GM19397 (cell line): ENCODE results near the gene ZNF516.

ENCODE experiments used
- ATAC-seq: cut with Tn5 transposase; IDR thresholded peaks from one replicate; pipeline ENCODE4 v1.9.1; 2021; ENCODE audit warnings: mild to moderate bottlenecking, moderate library complexity; ENCODE audit not compliant: unreplicated experiment

ZNF516 gene

GRCh38 chr18:76456018-76456750 is 38.9 kb downstream of the ZNF516 start:
- no peak for ATAC-seq

DNA sequence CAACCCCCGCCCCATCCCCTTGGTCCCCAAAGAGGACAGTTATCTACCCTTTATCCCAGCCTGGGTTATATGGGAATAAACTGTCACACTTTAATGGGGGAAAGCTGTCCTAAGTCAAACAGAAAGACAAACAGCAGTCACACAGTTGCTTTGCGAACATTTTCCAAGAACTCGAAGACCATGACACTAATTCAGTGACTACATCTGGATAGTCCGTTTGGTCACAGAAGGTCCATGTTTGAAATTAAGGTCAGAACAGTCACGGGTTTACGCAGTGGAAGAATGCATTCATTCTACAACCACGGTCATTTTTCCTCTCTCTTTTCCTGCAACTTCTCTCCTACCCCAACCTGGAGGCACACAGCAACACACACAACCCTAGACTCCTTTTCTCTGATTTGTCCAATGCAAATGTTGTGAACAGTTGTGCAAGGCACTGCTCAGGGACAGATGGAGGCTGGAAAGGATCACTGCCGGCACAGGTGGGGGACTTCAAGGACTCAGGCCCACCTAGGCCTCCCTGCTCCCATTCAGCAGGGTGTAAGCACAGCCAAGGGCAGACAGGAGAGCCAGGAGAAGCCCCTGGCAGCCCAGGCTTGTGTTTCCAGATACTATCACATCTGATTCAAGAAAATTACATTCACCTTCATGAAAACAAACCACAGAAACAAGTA is 39.9 kb downstream of the ZNF516 start:
- no peak for ATAC-seq

DNA sequence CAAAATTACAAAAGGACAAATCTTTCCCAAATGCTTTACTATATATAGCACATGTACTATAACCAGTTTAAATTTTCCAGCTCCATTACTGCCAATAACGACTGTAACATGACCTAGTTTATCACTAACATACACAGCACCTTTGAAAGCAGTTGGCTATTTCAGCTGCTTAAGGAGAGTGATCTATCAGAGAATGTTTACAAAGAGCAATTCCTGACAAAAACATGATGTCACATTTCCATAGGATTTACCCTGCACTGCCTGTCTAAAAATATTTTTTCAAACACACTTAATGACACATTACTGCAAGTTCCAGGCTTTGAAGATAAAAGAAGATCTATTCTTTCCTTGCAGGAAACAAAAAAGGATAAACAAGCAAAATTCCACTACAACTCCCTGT is 40.6 kb downstream of the ZNF516 start:
- ATAC-seq: no peak

DNA sequence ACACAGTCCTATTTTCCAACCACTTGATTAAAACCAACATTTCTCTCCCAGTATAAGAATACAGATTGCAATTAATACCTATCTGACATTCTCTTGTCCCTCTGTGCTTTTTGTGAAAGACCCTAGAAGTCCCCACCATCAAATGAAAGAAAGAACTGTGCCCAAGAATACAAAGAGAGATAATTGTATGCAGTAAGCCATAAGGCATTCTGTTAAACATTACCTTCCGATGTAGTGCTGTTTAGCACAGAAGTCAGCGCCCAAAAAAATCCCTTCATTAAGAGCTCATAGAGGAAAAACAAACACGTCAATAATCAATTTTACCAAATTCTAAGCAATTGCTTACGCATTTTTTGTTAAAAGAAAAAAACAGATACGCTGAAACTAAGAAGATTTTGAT is 41.1 kb downstream of the ZNF516 start:
- ATAC-seq: no peak

DNA sequence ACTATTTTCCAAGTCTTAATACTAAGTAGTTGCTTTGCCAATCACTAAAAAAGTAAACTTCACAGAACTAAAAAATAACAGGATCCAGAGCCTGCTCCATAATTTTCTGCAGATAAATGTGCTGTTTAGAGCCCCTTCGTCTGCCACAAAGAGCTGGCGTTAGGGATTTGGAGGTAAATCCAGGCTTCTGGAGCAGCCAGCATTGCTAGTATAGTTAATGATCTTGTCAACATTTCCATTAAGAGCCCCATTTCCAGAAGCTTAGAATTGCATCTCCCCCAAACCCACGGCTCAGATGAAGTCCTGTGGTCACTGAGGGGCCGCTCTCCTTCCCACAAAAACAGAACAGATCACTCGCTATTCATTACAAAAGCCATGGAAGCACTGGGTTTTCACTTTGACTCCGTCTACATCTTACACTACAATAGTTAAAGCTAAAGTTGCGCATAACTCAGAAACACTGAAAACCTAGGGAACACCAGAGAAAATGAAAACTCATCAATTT is 41.9 kb downstream of the ZNF516 start:
- ATAC-seq: no peak

GRCh38 chr18:76452357-76452756 is 42.7 kb downstream of the ZNF516 start:
- ATAC-seq: no peak

DNA sequence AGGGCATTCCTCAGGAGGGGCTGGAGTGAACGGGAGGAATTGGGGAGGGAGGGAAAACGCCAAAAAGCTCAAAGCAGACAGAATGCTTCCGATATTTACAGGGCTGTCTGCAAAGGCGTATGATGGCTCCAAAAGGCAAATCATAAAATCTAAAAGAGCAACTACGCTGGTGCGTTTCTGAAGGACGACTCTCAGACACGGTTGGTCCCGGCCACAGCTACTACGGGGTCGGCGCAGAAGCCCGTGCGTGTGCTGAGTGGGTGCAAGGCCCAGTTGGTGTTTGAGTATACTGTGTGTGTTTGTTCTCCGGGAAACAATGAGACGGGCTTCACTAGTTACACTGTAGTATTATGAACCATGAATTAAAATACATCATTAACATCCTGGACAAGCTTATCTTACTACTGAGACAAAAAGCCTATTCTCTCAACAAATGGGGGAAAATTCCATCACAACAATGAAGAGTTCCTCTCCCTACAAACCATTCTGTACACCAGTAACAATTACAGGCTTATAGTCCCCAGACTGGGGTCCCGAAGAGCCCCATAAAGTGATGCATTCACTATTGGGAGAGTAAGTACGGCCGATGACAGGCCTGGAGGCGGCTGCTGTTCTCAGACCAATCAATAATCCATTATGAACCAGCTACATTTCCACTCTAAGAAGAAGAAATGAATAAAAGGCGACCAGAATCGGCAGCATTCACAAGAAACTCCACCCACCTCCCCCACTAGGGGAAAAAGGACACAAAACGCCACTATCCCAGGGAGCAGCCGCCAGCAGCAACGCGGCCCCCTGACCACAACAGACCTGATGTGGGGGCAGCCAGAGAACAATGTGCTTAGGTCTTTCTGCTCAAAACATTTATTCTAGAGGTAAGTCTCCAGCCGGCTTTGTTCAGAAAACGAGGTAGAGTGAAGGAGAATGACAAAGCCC is 43.4 kb downstream of the ZNF516 start:
- ATAC-seq: no peak

DNA sequence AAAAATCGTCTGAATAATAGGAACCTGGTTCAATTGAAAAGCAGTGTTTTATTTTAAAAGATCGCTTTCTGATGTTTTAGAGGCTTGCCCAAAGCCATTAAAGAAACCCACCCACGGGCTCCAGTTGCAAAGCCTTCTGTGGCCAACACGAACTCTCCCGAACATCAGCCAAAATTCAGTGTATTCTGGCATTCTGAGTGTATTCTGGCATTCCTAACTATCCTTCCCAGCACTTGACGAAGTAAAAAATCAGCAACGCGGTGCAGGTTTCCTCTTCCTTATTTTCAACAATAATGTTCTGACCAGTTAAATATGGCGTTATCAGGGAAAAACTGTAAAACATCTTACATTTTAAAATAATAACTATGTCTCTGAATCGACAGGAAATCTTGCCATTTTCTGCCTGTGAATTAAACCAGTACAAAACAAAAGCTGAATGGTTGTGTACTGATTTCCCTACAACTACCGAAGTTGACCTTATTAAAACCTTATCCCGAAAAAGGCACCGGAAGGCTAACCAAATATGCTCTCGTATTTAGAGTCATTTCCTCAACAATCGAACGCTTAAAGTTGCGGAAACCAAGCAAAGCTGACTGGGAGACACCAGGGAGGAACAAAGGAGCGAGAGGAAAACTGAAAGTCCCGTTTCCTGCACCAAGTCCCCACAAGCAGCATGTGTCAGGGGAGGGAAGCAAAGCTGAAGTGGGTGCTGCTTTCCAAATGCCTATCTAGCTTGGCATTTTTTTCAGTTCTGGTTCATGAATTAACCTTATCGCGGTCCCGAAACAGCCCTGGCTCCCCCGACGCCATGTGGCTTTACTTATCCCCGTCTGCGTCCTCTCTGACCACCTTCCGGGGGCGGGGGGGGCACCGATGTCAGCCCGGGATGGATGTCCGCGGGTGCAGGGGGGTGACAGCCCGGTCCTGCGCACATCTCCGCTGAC is 44.3 kb downstream of the ZNF516 start:
- ATAC-seq: no peak

DNA sequence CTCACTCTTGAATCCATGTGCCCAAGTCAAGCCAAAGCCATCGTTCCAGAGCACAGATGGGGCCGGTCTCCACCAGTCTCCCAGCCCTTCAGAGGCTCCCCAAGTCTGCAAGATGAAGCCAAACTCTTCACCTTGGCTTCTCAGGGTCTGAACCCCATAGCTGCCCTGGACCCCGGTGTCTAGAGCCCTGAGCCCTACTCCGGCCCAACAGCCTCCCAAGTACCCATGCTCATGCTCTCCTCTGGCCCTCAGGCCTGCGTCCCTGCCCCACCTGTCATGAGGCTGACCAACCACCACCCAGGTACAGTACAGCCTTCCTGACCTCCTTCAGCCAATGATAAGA is 46.0 kb downstream of the ZNF516 start:
- ATAC-seq: no peak

DNA sequence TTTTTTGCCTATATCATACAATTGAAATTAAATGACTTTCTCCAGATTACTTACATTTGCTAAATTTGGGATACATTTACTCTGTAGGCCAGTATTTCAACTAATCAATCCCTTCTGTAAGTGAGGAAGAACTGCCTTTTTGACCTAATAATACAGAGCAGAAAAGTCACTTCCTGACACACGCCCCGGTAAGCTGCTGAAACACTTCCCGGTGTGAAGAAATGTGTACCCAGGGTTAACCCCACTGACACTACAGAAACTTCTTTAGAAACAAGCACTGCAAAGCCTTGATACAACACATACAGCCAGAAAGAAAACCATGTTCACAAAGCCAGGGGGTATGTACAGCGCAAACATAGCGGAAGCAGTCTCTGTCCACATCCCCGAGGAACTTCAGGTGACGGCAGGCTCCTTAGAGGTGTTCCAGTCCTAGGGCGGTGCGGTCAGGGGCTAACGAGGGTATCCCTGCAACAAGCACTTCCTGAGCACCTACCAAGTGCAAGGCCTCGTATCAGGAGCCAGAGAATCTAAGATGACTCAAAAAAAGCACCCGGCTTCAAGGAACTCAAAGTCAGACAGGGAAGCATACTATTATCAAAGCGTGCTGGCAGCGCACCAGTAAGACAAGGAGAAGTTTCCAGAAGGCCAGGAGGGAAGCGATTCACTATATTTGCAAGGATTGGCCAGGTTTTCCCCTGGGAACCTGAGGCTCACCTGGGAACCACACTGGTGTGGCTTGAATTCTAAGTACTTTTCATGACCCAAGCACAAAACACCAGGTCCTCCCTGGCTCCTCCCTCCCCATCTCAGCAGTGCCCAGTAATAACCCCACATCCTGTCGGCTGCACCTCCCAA is 46.6 kb downstream of the ZNF516 start:
- ATAC-seq: no peak

DNA sequence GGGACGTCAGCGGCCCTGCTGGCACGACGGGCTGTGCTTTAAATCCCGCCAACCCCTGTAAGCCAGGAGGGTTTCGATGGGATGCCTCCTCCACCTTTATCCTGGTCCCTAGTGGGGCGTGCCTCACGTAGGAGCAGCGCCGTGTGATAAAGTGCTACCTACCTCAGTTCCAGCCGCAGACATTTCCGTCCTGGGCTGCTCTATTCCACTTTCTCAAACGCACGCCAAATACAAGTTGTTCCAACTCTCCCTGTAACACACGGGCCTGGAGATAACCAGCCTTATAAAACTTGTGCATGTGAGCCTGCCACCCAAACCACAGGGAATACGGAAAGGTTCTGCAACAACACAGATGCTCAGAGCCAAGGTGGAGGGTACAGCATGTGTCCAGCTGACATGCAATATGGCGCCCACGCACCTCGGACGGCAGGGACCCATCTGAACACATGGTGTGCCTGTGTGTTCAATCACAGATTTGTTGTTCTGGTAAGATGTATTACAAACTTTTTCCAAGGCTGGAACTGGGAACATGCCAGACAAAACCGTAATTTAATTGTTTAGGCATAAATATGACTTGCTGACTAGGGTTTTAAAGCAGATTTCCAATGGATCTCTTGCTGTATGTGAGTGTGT is 47.7 kb downstream of the ZNF516 start:
- ATAC-seq: no peak

DNA sequence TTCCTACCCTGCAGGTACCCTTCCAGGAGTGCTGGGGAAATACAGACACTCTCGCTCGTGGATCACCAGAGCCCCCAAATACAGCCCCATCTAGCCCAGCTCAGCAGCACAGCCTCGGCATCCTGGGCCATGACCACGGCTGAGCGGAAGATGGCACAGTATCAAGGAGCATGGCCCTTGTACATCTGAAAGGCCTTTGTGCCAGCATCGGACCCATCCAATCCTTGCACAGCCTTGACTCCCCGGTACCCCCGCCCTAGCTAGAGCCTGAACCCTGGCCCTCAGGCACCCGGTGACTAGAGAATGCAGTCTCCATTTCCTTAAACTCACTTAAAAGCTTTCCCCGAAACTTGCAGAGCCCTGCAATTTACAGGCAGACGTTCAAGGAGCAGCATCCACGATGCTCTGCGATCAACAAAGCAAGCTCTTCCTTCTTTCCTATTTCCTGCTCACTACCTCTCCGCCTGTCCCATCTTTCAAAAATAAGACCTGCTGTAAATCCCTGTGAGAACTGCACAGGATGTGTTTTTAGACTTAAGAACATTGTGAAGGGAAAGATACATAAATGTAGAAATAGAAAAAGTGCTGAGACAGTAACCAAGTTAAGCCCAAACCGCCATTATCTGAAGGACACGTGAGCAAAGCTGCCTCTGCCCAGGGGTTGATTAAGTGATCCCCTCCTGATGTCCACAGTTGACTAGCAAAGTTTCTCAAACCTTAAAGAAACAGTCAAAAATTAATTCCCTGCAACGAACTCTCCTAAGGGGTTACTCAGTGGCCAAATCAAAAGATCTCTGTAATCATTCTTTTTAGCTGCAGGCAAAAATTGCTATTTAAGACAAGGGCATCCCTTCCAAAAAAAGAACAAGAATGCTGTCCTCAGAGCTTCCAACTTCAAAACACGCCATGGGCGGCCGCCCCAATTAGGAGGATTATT is 48.5 kb downstream of the ZNF516 start:
- ATAC-seq: no peak

DNA sequence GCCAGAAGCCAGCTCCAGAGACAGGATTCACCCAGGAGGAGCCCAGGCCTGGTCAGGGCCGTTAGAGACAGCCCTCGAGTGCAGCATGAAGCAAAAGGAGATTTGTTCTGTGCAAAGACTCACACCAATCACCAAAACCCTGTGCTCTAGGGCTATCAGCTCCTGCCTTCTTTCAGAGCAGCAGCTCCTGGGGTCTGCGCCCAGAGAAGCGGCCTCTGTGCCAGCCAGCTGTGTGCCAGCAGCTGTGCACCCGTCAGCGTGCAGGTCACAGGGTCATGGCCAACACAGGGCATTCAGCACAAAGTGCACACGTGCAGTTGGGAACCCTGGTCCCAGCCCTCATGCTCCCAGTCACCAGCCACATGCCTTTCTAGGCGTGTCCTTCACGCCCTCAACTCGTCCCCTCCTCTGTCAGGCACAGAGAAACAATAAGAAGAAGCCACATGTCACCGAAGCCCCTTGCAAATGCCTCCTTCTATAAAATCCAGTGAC is 49.3 kb downstream of the ZNF516 start:
- no peak for ATAC-seq

DNA sequence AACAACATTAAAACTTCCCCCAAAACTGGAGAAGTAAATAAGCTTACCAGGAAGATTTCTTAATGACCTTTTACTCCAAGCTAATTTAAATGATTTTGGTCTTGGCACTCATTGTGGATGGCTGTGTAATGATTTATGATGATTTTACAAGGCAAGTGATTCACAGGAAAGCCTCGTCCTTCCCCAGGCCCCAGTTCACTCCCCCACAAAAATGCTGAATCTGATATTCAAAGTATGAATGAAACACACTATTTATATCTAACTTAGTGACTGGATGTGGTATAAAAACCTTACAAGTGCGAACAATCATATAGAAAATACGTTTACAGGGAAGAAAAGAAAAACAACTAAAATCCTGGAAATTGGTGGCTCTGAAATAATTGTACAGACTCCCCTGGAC is 49.8 kb downstream of the ZNF516 start:
- ATAC-seq: no peak

DNA sequence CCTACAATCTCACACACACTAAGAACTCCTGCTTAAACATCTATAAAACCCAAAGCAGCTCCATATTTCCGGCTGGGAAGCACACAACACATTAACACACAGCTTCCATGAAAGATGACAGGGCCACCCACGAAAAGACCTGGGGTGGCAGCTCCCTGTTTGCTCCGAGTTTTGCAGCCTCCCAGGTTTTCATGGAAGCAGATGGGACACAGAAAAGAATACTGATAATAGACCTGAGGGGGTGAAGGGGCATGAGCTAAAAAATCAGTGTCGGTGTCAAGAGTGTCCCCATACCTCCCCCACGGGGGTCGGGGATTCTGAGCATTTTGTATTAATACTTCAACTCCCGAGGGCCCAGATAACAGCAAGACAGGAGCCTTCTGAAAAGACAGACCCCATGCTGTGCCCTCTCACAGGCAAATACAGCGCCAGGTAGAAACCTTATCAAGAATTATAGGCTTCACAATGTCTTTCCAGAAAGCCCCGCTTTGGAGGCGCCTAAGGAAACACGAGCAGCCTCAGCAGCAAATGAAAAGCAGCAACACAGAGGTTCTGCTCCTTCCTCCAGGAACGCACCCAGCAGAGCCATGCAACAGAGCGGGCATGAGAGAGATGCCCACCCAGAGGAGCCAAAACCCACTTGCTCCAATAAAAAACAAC is 50.5 kb downstream of the ZNF516 start:
- no peak for ATAC-seq

DNA sequence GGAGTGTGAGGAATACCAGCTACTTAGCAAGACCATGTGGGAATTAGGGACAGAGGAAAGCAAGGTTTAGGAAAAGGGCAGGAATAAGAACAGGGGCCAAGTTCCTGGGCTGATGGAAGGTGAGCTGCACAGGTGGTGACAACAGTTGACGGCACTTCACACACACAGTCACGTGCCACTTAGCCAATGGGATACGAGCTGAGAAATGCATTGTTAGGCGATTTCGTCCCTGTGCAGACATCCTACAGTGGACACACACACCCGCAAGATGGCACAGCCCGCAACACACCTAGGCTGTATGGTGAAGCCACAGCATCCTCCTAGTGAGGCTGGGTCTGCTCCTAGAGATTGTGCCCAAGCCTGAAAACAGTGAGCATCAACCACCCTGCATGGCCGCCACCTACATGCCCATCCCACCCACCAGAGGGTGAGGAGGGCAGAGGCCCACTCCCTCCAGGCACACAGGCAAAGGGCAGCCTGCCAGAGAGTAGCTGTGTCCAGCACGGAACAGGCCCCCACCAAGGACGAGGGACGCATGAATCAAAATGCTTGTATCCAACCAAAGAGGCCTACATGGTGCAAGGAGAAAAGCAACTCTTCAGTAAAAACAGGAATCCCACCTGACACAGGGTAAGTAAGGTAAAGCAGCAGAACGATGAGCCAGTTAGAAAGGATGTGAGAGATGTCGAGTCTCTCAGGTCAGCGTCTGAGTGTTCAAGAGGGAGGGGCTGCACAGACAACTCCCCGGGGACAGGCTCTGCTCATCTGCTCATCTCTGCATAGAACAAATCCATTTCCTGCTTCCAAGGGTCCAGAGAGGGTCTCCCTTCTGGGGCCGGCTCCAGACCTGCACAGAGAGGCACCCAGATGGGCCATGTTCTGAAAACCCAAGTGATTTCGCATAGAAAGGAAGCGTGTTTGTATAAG is 51.3 kb downstream of the ZNF516 start:
- ATAC-seq: no peak
